Measurements from ENCODE around the gene KIF18B.

GRCh38 chr17:44926821-44927525 lies 20.6 kb downstream of the KIF18B start:
- TF ChIP-seq, protein P1, sequence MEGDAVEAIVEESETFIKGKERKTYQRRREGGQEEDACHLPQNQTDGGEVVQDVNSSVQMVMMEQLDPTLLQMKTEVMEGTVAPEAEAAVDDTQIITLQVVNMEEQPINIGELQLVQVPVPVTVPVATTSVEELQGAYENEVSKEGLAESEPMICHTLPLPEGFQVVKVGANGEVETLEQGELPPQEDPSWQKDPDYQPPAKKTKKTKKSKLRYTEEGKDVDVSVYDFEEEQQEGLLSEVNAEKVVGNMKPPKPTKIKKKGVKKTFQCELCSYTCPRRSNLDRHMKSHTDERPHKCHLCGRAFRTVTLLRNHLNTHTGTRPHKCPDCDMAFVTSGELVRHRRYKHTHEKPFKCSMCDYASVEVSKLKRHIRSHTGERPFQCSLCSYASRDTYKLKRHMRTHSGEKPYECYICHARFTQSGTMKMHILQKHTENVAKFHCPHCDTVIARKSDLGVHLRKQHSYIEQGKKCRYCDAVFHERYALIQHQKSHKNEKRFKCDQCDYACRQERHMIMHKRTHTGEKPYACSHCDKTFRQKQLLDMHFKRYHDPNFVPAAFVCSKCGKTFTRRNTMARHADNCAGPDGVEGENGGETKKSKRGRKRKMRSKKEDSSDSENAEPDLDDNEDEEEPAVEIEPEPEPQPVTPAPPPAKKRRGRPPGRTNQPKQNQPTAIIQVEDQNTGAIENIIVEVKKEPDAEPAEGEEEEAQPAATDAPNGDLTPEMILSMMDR (IDR thresholded peaks at IDR 0.05): no peak
- TF ChIP-seq POLR2A (IDR thresholded peaks at IDR 0.05) (no peak), POLR2AphosphoS5 (IDR thresholded peaks at IDR 0.05) (no peak)
